GM12865 (cell line): ENCODE results near the gene ADCY3.

Experiments
- DNase-seq: peaks from one replicate; pipeline ENCODE4 v3.0.0; 2010; ENCODE audit warnings: low read depth
- H3K4me3 ChIP-seq: 2 replicates; pipeline ENCODE4 v1.5.1; 2011; ENCODE audit warnings: mild to moderate bottlenecking, low read depth, low read length, control low read depth
- TF ChIP-seq, protein P1 (sequence below): IDR thresholded peaks from 2 replicates; pipeline ENCODE4 v1.5.1; 2011; ENCODE audit warnings: low read length, control low read depth, low read depth, inconsistent platforms; ENCODE audit not compliant: insufficient read depth; ENCODE audit errors: missing control alignments

Gene ADCY3

DNA sequence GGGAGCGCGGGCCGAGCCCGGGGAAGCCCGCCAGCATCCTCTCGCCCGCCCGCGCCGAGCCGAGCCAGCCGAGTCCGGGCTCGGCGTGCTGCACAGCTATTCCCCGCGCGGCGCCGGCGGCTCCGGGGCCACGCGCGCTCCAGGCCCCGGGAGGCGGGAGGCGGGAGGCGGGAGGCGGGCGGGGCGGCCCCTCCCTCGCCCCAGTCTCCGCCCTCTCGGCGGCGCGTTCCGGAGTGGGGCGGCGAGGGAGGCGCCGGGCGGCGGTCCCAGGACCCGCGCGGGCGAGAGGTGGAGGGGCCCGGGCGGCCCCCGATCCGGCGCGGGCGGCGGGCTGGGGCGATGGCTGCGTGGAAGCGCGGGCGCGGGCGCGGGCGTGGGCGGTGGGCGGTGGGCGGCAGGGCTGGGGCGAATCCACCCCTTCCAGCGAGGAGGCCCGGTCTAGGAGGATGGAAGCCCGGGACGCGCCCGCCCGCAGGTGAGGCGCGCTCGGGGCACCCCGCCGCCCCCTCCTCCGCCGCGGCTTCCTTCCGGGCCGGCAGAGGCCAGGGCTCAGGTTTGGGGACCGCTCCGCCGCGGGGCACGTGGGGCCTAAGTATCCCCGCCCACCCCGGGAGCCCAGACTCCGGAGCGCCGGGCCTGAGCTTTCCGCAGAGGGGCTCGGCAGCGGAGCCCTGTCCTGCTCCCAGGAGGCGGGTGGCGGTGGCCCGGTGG, at the start of gene ADCY3:
ADCY3 (minus strand) TSS at position 140 of the 711 bp plus-strand sequence. CDS start 1,250 bp downstream, outside the sequence.
- TF ChIP-seq, protein P1, sequence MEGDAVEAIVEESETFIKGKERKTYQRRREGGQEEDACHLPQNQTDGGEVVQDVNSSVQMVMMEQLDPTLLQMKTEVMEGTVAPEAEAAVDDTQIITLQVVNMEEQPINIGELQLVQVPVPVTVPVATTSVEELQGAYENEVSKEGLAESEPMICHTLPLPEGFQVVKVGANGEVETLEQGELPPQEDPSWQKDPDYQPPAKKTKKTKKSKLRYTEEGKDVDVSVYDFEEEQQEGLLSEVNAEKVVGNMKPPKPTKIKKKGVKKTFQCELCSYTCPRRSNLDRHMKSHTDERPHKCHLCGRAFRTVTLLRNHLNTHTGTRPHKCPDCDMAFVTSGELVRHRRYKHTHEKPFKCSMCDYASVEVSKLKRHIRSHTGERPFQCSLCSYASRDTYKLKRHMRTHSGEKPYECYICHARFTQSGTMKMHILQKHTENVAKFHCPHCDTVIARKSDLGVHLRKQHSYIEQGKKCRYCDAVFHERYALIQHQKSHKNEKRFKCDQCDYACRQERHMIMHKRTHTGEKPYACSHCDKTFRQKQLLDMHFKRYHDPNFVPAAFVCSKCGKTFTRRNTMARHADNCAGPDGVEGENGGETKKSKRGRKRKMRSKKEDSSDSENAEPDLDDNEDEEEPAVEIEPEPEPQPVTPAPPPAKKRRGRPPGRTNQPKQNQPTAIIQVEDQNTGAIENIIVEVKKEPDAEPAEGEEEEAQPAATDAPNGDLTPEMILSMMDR, result no peak
- H3K4me3 ChIP-seq, result peak within 1 kb of the TSS; percentile 62
- DNase-seq, result peak; percentile 84

DNA sequence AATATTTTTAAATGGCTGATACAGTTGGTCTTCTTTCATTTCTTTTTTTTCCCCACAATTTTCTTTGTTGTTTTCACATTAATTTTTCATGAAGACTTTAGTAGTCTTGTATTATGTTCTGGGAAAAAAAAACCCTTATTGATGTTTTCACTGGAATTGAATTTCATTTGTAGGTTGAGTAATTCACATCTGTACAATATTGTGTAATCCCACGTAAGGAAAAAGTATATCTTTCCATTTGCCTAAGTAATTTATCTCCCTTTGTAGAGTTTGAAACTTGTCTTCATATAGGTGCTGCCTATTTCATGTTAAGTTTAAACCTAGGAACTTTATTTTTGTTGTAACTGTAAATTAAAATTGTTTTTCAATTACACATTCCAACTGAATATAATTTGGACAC, 49.7 kb upstream of the ADCY3 start:
- H3K4me3 ChIP-seq, result no peak overlapping the region
- TF ChIP-seq, protein P1, result no peak
- no peak for DNase-seq

DNA sequence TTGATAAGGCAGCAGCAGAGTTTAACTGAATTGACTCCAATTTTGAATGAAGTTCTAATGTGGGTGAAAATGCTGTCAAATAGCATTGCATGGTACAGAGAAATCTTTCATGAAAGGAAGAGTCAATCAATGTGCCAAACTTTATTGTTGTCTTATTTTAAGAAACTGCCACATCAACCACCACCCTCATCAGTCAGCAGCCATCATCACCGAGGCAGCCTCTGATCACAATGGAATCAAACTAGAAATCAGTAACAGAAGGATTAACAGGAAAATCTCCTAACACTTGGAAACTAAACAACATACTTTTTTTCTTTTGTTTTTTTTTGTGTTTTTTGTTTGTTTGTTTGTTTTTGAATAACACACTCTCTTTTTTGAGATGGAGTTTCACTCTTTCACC, 41.9 kb upstream of the ADCY3 start:
- TF ChIP-seq, protein P1, result no peak
- H3K4me3 ChIP-seq, result no peak overlapping the region
- DNase-seq, result no peak

DNA sequence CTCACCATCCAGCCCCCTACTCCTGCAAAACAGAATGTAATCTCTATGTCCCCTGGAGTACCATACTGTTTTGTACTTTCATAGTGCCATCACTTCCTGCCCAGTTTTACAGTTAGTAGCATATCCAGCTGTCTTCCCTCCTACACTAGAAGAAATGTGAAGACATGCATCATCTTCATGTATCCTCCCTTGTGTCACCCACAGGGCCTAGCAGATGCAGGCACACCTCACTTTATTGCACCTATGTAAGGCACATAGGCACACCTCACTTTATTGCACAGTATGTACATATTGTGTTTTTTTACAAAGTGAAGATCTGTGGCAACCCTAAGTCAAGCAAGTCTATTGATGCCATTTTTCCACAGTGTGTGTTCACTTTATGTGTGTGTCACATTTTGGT, 39.7 kb upstream of the ADCY3 start:
- TF ChIP-seq, protein P1, result no peak
- no peak overlapping the region for H3K4me3 ChIP-seq
- DNase-seq, result no peak

DNA sequence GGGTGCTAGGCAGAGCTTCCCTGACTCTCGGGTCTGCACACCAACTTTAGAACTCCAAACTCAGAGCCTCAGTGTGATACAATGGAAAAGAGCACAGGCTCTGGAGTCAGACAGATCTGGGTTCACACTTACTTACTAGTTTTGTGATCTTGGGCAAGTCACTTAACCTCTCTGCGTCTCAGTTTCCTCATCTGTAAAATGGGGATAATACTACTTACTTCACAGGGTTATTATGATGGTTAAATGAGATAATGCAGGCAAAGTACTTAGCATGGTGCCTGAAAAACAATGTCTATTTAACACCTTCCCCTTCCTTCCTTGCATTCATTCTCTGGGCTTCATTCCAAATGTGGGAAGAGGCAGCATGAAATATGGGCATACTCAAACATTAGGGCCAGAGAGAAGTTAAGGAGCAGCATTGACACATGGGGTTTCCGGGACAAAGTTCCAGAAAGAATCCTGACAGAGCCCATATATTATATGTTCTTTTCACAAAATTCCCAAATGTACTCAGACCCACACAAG, 38.4 kb upstream of the ADCY3 start:
- H3K4me3 ChIP-seq, result no peak overlapping the region
- no peak for DNase-seq
- TF ChIP-seq, protein P1, result no peak

DNA sequence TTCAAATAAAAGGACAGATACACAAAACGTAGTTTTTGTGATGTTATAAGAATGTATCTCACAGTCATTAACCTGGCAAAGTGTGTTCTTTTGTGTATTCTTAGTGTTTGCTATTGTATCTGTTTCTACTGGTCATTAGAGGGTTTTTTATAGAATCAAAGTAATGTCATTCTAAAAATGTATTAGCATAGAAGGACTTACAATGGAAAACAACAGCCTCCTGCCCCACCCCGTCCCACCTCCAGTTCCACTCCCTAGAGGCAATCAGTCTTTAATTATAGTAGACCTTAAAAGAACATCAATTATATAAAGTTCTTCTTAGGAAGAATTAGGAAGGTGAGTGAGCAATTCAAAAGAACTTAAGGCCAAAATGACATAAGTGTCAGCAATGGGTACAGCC, 37.9 kb upstream of the ADCY3 start:
- TF ChIP-seq, protein P1, result no peak
- H3K4me3 ChIP-seq, result no peak overlapping the region
- no peak for DNase-seq

DNA sequence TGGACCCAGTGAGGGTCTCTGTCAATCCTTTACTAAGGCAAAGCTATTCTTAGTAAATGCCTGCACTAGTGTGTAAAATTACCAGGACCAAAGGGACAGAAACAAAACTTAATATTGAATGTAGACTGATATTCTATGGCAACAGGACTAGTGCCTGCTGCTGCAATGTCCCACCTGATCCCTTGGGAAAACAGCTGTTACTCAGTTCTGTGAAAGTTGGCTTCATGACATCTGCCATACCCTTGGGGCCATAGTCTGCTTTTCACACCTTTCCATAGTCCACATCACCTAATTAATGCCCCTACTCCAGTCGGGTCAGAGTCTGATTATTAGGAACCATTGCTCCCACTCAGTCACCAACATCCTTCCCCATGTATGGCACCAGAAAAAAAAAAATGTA, 37.2 kb upstream of the ADCY3 start:
- TF ChIP-seq, protein P1, result no peak
- no peak for DNase-seq
- H3K4me3 ChIP-seq, result no peak overlapping the region
